Kidney (tissue), 14 donors: Measurements from ENCODE around the gene AP2A2. TPM values are rescaled to one million over a fixed set of nuclear protein-coding genes. Genes with fewer than 3 reads are reported as not detected.

Source experiments
- DNase-seq, 5 donors: peaks; one replicate each; pipeline ENCODE4 v3.0.0-alpha.2; 2013 to 2020
- FAIRE-seq: peaks from 2 replicates; lab custom pipeline; 2012; peaks lifted over from hg19 to GRCh38; lab: Jason Lieb, UNC
- H3K27ac ChIP-seq, 2 donors: one replicate each; pipeline ENCODE4 v1.7.0; 2013; ENCODE audit warnings: low read depth in 2 of 2, low read length in 2 of 2, inconsistent platforms in 1 of 2
- H3K27me3 ChIP-seq: one replicate; pipeline ENCODE4 v1.7.1; 2013; ENCODE audit warnings: low read length, inconsistent platforms; ENCODE audit not compliant: control insufficient read depth, insufficient read depth
- H3K36me3 ChIP-seq, 3 donors: one replicate each; pipeline versions ENCODE4 v1.7.0 to v1.7.1; 2013; ENCODE audit warnings: low read length in 3 of 3, control low read depth in 1 of 3, inconsistent platforms in 1 of 3; ENCODE audit not compliant: insufficient read depth in 3 of 3, control insufficient read depth in 2 of 3
- H3K4me1 ChIP-seq, 3 donors: one replicate each; pipeline versions ENCODE4 v1.7.0 to v1.7.1; 2013; ENCODE audit warnings: low read length in 3 of 3, inconsistent platforms in 1 of 3, low read depth in 1 of 3; ENCODE audit not compliant: control insufficient read depth in 2 of 3, insufficient read depth in 2 of 3
- H3K4me3 ChIP-seq, 3 donors: one replicate each; pipeline versions ENCODE4 v1.7.0 to v1.8.1; 2013; ENCODE audit warnings: low read length in 3 of 3, control low read depth in 1 of 3, inconsistent platforms in 1 of 3
- H3K9ac ChIP-seq, 3 donors: one replicate each; pipeline versions ENCODE4 v1.7.0 to v1.7.1; 2013; ENCODE audit warnings: low read length in 3 of 3, control low read depth in 1 of 3, inconsistent platforms in 1 of 3
- H3K9me3 ChIP-seq, 3 donors: one replicate each; pipeline versions ENCODE4 v1.7.0 to v1.7.1; 2013; ENCODE audit warnings: low read length in 3 of 3, control low read depth in 1 of 3, inconsistent platforms in 1 of 3; ENCODE audit not compliant: control insufficient read depth in 2 of 3, insufficient read depth in 1 of 3
- intact Hi-C: fragments of 100-400 bp; cut with DNase I; formaldehyde crosslinking; loops from one replicate; pipeline ENCODE4 v1.11.1; 2022
- polyA plus RNA-seq: library from polyadenylated mRNA; stranded (reverse); fragments of 350-450 nt; fragmentation: Illumina TruSeq; extraction: RNeasy Lipid Tissue Mini Kit (QIAGEN cat#74804); gene quantifications from one replicate; pipeline ENCODE4 v1.2.3, GENCODE V29; 2014; ENCODE audit warnings: low read depth, low replicate concordance; ENCODE audit not compliant: insufficient read depth
- total RNA-seq: library from RNA; stranded (reverse); fragmentation: NEBNext Ultra II Directional; extraction: Animal tissue kit (Norgen Biotek cat#: 25700); gene quantifications from one replicate; pipeline ENCODE4 v1.2.1, GENCODE V29; 2021
- TF ChIP-seq, protein P1 (sequence below): IDR thresholded peaks from 3 replicates; pipeline ENCODE4 v1.5.1; 2012; ENCODE audit warnings: mild to moderate bottlenecking, moderate library complexity, borderline replicate concordance; ENCODE audit not compliant: insufficient read depth; ENCODE audit errors: extremely low read depth
- donor health status: control.
- donor health status: control.
- donor health status: control.
- donor health status: control.
- donor health status: control.
- donor health status: DM: yes; HTN: yes; CAD: no.
- donor health status: Normal renal cell carcinoma (clear cell type).

Gene AP2A2
- total and polyA plus RNA-seq, 2 donors from 2014 or later = 76.5 to 144 TPM

GRCh38 chr11:986952-987305 is 61.3 kb downstream of the AP2A2 start:
- Histone ChIP-seq H3K27me3 (no peaks in the 10 kb centered on the region), H3K4me1 (peaks cover 0 to 13% (median 0%) of the 10 kb centered on the region in 3 donors), H3K4me3 (no peak overlapping the region), H3K36me3 (peaks cover 0 to 49% (median 27%) of the 10 kb centered on the region in 3 donors), H3K27ac (peak overlapping the region in 1 of 2 donors; percentile 16), H3K9me3 (no peaks in the 10 kb centered on the region), H3K9ac (peak overlapping the region in 1 of 3 donors; percentile 12)
- DNase-seq (no peak), FAIRE-seq (no peak)
- TF ChIP-seq, protein P1, sequence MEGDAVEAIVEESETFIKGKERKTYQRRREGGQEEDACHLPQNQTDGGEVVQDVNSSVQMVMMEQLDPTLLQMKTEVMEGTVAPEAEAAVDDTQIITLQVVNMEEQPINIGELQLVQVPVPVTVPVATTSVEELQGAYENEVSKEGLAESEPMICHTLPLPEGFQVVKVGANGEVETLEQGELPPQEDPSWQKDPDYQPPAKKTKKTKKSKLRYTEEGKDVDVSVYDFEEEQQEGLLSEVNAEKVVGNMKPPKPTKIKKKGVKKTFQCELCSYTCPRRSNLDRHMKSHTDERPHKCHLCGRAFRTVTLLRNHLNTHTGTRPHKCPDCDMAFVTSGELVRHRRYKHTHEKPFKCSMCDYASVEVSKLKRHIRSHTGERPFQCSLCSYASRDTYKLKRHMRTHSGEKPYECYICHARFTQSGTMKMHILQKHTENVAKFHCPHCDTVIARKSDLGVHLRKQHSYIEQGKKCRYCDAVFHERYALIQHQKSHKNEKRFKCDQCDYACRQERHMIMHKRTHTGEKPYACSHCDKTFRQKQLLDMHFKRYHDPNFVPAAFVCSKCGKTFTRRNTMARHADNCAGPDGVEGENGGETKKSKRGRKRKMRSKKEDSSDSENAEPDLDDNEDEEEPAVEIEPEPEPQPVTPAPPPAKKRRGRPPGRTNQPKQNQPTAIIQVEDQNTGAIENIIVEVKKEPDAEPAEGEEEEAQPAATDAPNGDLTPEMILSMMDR = no peak
- intact Hi-C loops = no loop called here

DNA sequence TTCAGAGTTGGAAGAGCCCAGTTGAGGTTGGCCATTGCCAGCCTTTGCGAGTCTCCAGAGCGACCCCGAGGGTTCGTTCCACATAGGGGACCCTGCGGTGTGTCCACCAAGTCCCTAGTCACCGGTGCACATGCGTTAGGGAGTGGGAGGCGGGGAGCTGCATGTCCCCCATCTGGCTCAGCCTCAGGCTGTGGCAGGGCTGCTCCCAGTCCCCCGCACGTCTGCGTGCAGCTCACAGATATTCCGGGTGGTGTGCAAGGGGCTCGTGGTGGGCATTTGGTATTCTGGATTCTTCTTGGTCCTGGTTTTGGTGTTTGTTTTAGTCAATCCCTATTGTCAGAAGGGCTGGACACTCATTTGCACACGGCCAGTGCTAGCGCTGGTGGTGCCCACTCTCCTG is 62.0 kb downstream of the AP2A2 start:
- DNase-seq (no peak), FAIRE-seq (no peak)
- Histone ChIP-seq H3K9ac (no peak overlapping the region), H3K27ac (no peak overlapping the region), H3K27me3 (no peaks in the 10 kb centered on the region), H3K4me1 (peaks cover 0 to 13% (median 0%) of the 10 kb centered on the region in 3 donors), H3K36me3 (peaks cover 2 to 51% (median 31%) of the 10 kb centered on the region in 3 donors), H3K9me3 (no peaks in the 10 kb centered on the region), H3K4me3 (no peak overlapping the region)
- TF ChIP-seq, protein P1 = no peak
- intact Hi-C loops = no loop called here

DNA sequence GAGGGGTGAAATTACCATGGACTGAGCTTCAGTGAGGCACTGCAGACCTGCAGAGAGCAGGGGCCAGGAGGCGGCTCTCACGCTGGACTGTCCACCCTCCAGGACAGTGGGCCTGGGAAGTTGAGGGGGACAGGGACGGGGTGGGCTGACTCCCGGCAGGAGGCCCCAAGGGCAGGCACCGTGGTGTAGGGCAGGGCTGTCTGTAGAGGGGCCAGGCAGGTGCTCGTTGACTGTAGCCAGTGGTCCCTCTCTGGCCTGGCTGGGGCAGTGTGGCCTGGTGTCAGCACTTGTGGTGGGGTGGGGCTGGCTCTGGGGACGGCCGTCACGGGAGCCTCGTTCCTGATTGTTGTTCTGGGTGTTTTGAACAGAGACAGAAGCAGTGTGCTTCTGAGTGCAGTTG is 64.4 kb downstream of the AP2A2 start:
- H3K27me3 ChIP-seq = no peaks in the 10 kb centered on the region
- H3K4me3 ChIP-seq = no peak overlapping the region
- TF ChIP-seq, protein P1 = no peak
- FAIRE-seq (no peak), DNase-seq (no peak)
- no peak overlapping the region for H3K9ac ChIP-seq
- H3K27ac ChIP-seq = no peak overlapping the region
- H3K9me3 ChIP-seq = no peaks in the 10 kb centered on the region
- H3K4me1 ChIP-seq = peaks cover 0 to 15% (median 0%) of the 10 kb centered on the region in 3 donors
- intact Hi-C loops = no loop called here
- H3K36me3 ChIP-seq = peaks cover 2 to 57% (median 39%) of the 10 kb centered on the region in 3 donors

DNA sequence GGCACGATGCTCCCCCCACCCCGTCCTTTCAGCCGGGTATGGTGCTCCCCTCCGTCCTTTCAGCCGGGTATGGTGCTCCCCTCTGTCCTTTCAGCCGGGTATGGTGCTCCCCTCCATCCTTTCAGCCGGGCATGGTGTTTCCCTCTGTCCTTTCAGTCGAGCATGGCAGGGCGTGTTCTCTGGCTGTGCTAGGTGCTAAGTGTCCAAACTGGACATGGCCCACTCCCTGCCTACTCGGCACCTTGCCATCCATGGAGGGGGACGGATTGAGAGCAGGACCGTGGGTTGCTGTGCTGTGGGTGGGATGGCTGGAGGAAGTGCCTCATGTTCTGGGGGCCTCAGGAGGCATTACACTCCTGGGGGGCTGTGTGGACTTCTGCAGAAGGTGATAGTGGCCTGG is 65.4 kb downstream of the AP2A2 start:
- Histone ChIP-seq H3K4me3 (no peak overlapping the region), H3K27ac (peak overlapping the region in 1 of 2 donors; percentile 8), H3K4me1 (peaks cover 0 to 16% (median 0%) of the 10 kb centered on the region in 3 donors), H3K9ac (no peak overlapping the region), H3K36me3 (peaks cover 2 to 50% (median 40%) of the 10 kb centered on the region in 3 donors), H3K27me3 (no peaks in the 10 kb centered on the region), H3K9me3 (no peaks in the 10 kb centered on the region)
- intact Hi-C loops = no loop called here
- FAIRE-seq (no peak), DNase-seq (no peak)
- TF ChIP-seq, protein P1 = no peak
